SU-DHL-6 (cell line): ENCODE data around the gene NELL2.

Source experiments
- H2AFZ ChIP-seq: fragments of 200-600 bp; sonication (generic); 2 replicates; pipeline ENCODE4 v1.6.1; 2014; ENCODE audit warnings: low read depth, mild to moderate bottlenecking, moderate library complexity, mixed read lengths, antibody characterized with exemption, low read length; ENCODE audit not compliant: severe bottlenecking
- H3F3A ChIP-seq: fragments of 200-600 bp; shearing (Covaris generic); 2 replicates; pipeline ENCODE4 v1.6.0; 2016; ENCODE audit warnings: antibody characterized with exemption, mild to moderate bottlenecking; ENCODE audit not compliant: insufficient read depth
- H3K27ac ChIP-seq: fragments of 200-600 bp; sonication (generic); 2 replicates; pipeline ENCODE4 v1.5.1; 2016; ENCODE audit warnings: low read depth, mild to moderate bottlenecking, low read length, moderate library complexity, mixed read lengths
- H3K27me3 ChIP-seq: fragments of 200-600 bp; sonication (generic), shearing (Covaris generic); 2 replicates; pipeline ENCODE4 v1.6.0; 2014; ENCODE audit warnings: mild to moderate bottlenecking, low read length
- H3K36me3 ChIP-seq: fragments of 200-600 bp; sonication (generic); 2 replicates; pipeline ENCODE4 v1.6.1; 2014; ENCODE audit warnings: mild to moderate bottlenecking, low read length, mixed read lengths
- H3K4me2 ChIP-seq: fragments of 300-600, 200-600 bp; shearing (Covaris generic), sonication (generic); 2 replicates; pipeline ENCODE4 v1.6.0; 2014; ENCODE audit warnings: low read length, low read depth, mild to moderate bottlenecking; ENCODE audit not compliant: poor library complexity, severe bottlenecking
- H3K4me3 ChIP-seq: fragments of 200-600 bp; sonication (generic); 2 replicates; pipeline ENCODE4 v1.5.1; 2014; ENCODE audit warnings: antibody characterized with exemption, low read length, mild to moderate bottlenecking, mixed read lengths; ENCODE audit not compliant: insufficient read depth, poor library complexity, severe bottlenecking
- H3K79me2 ChIP-seq: fragments of 200-600 bp; sonication (generic); 2 replicates; pipeline ENCODE4 v1.6.1; 2014; ENCODE audit warnings: mild to moderate bottlenecking, low read length, moderate library complexity; ENCODE audit not compliant: insufficient read depth
- H3K9ac ChIP-seq: fragments of 200-600 bp; sonication (generic); 2 replicates; pipeline ENCODE4 v1.7.0; 2014; ENCODE audit warnings: mild to moderate bottlenecking, low read length
- H3K9me2 ChIP-seq: fragments of 200-600 bp; sonication (generic); replicated peaks from 2 replicates; pipeline ENCODE4 v1.6.1; 2014; ENCODE audit warnings: low read length; ENCODE audit not compliant: insufficient read depth
- H3K9me3 ChIP-seq: fragments of 200-600 bp; sonication (generic); 2 replicates; pipeline ENCODE4 v1.6.1; 2014; ENCODE audit warnings: low read length, mixed read lengths; ENCODE audit not compliant: insufficient read depth
- H4K20me1 ChIP-seq: fragments of 200-600 bp; sonication (generic); 2 replicates; pipeline ENCODE4 v1.6.1; 2014; ENCODE audit warnings: low read depth, mild to moderate bottlenecking, antibody characterized with exemption, low read length, moderate library complexity, mixed read lengths
- EZH2phosphoT487 ChIP-seq: fragments of 200-600 bp; sonication (generic), shearing (Covaris generic); conservative IDR thresholded peaks from 2 replicates; pipeline ENCODE4 v1.6.1; 2018; ENCODE audit warnings: mild to moderate bottlenecking, antibody characterized with exemption, low read length, moderate library complexity, mixed read lengths
- TF ChIP-seq, protein P1 (sequence below): fragments of 200-600 bp; sonication (generic); IDR thresholded peaks from one replicate; pipeline ENCODE4 v1.5.1; 2017; ENCODE audit warnings: antibody characterized with exemption, mild to moderate bottlenecking, low read length, moderate library complexity; ENCODE audit not compliant: insufficient read depth, poor library complexity, severe bottlenecking

Gene NELL2

DNA sequence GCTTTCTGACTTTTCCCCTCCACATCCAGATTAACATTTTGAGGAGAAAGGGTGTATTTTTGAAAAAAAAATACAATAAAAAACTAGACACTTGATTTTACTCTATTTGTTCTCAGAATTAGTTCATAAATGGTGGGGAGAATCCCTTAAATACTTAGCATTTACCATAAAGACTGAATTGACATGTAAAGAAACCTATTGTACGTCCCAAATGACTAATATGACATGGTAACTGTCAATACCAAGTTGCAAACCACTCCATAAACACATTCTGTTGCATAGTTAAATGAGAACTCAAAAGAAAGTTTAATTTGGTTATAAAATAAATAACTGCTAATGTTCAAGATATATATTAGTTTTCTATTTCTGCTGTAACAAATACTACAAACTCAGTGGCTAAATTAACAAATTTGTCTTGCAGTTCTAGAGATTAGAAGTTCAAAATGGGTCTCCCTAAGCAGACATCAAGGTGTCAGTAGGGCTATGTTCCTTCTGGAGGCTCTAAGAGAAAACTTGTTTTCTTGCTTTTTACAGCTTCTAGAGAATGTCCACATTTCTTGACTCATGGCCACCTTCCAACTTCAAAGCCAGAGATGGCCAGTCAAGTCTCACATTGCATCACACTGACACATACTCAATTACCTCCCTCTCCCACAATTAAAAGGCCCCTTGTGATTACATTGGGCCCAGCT lies 16.0 kb downstream of the NELL2 start:
- Histone ChIP-seq H4K20me1 (no peaks in the 10 kb centered on the region), H3K4me3 (no peak overlapping the region), H3K36me3 (peaks cover 16% of the 10 kb centered on the region; the same call in 1 of the 2 replicates), H3F3A (no peaks in the 10 kb centered on the region), H3K27me3 (no peaks in the 10 kb centered on the region), H3K4me2 (no peak overlapping the region), H3K9me2 (no peaks in the 10 kb centered on the region), H3K9me3 (peaks cover 4% of the 10 kb centered on the region; the same call in 1 of the 2 replicates), H3K27ac (no peak overlapping the region), H3K79me2 (no peaks in the 10 kb centered on the region), H3K9ac (no peak overlapping the region), H2AFZ (no peak overlapping the region)
- TF ChIP-seq, protein P1, sequence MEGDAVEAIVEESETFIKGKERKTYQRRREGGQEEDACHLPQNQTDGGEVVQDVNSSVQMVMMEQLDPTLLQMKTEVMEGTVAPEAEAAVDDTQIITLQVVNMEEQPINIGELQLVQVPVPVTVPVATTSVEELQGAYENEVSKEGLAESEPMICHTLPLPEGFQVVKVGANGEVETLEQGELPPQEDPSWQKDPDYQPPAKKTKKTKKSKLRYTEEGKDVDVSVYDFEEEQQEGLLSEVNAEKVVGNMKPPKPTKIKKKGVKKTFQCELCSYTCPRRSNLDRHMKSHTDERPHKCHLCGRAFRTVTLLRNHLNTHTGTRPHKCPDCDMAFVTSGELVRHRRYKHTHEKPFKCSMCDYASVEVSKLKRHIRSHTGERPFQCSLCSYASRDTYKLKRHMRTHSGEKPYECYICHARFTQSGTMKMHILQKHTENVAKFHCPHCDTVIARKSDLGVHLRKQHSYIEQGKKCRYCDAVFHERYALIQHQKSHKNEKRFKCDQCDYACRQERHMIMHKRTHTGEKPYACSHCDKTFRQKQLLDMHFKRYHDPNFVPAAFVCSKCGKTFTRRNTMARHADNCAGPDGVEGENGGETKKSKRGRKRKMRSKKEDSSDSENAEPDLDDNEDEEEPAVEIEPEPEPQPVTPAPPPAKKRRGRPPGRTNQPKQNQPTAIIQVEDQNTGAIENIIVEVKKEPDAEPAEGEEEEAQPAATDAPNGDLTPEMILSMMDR: no peak
- TF ChIP-seq EZH2phosphoT487: no peak

GRCh38 chr12:44858226-44858855 lies 17.8 kb downstream of the NELL2 start:
- Histone ChIP-seq H3K27me3 (no peaks in the 10 kb centered on the region), H3K27ac (no peak overlapping the region), H2AFZ (no peak overlapping the region), H3K9me3 (no peaks in the 10 kb centered on the region), H3K9ac (no peak overlapping the region), H3F3A (no peaks in the 10 kb centered on the region), H4K20me1 (no peaks in the 10 kb centered on the region), H3K79me2 (no peaks in the 10 kb centered on the region), H3K36me3 (0 out of 2 replicates have a peak, but pooled peaks cover 8% of the 10 kb centered on the region), H3K4me3 (no peak overlapping the region), H3K9me2 (no peaks in the 10 kb centered on the region), H3K4me2 (no peak overlapping the region)
- TF ChIP-seq EZH2phosphoT487: no peak

GRCh38 chr12:44852483-44852882 lies 23.6 kb downstream of the NELL2 start:
- TF ChIP-seq, protein P1: no peak
- TF ChIP-seq EZH2phosphoT487: no peak
- H4K20me1 ChIP-seq: no peaks in the 10 kb centered on the region
- peaks cover 21% of the 10 kb centered on the region for H3F3A ChIP-seq
- H3K4me3 ChIP-seq: no peak overlapping the region
- no peak overlapping the region for H3K27ac ChIP-seq
- no peak overlapping the region for H3K4me2 ChIP-seq
- no peaks in the 10 kb centered on the region for H3K36me3 ChIP-seq
- H3K79me2 ChIP-seq: peaks cover 5% of the 10 kb centered on the region; the same call in 1 of the 2 replicates
- no peak overlapping the region for H2AFZ ChIP-seq
- H3K27me3 ChIP-seq: no peaks in the 10 kb centered on the region
- no peak overlapping the region for H3K9ac ChIP-seq
- no peaks in the 10 kb centered on the region for H3K9me3 ChIP-seq
- no peaks in the 10 kb centered on the region for H3K9me2 ChIP-seq

GRCh38 chr12:44851586-44851985 lies 24.5 kb downstream of the NELL2 start:
- Histone ChIP-seq H3F3A (peaks cover 29% of the 10 kb centered on the region), H3K36me3 (no peaks in the 10 kb centered on the region), H3K9me3 (no peaks in the 10 kb centered on the region), H3K27me3 (no peaks in the 10 kb centered on the region), H3K9ac (no peak overlapping the region), H3K9me2 (no peaks in the 10 kb centered on the region), H3K4me3 (no peak overlapping the region), H4K20me1 (no peaks in the 10 kb centered on the region), H3K4me2 (no peak overlapping the region), H2AFZ (no peak overlapping the region), H3K79me2 (peaks cover 9% of the 10 kb centered on the region; the same call in 1 of the 2 replicates), H3K27ac (no peak overlapping the region)
- TF ChIP-seq EZH2phosphoT487: no peak
- TF ChIP-seq, protein P1: no peak
